Activated naive CD4-positive, alpha-beta T cell (primary cell): ENCODE data around the gene NAA10.

Source experiments
- DNase-seq, 4 experiments: peaks; one replicate each; lab custom pipeline; 2025; lab: John Stamatoyannopoulos, UW

NAA10 gene

GRCh38 chrX:153908219-153908860, 26.5 kb downstream of the NAA10 start:
- DNase-seq = no peak

- DNase-seq = no peak
Observed at GRCh38 chrX:153907456-153907855, 27.4 kb downstream of the NAA10 start.

- no peak for DNase-seq
Observed at GRCh38 chrX:153906126-153906917, 28.5 kb downstream of the NAA10 start.

- no peak for DNase-seq
Observed at GRCh38 chrX:153905481-153906095, 29.2 kb downstream of the NAA10 start.

- no peak for DNase-seq
Observed at GRCh38 chrX:153903991-153904957, 30.6 kb downstream of the NAA10 start, which contains the start of gene AVPR2. TSS of gene AVPR2 (plus strand) at chrX:153904673. CDS start at chrX:153905146, 473 bp downstream.

- no peak for DNase-seq
Observed at GRCh38 chrX:153903238-153903980, 31.4 kb downstream of the NAA10 start.

GRCh38 chrX:153902385-153902784, 32.5 kb downstream of the NAA10 start:
- DNase-seq = no peak

- no peak for DNase-seq
Observed at GRCh38 chrX:153901753-153902140, 33.1 kb downstream of the NAA10 start.

GRCh38 chrX:153900831-153901752, 33.7 kb downstream of the NAA10 start:
- peak in 2 of 4 experiments; percentile 18 to 33 for DNase-seq

- DNase-seq = no peak
Observed at GRCh38 chrX:153897899-153898298, 36.9 kb downstream of the NAA10 start.

GRCh38 chrX:153889123-153889522, 45.7 kb downstream of the NAA10 start:
- DNase-seq = no peak

- DNase-seq = no peak
Observed at GRCh38 chrX:153888344-153888743, 46.5 kb downstream of the NAA10 start.

- DNase-seq = no peak
Observed at GRCh38 chrX:153887385-153887784, 47.5 kb downstream of the NAA10 start.

GRCh38 chrX:153886915-153887314, 47.9 kb downstream of the NAA10 start:
- DNase-seq = no peak

GRCh38 chrX:153885968-153886903, 48.6 kb downstream of the NAA10 start, which contains the start of gene L1CAM:
TSS of gene L1CAM (minus strand) at chrX:153886173. CDS start at chrX:153875836, 10,337 bp downstream.
- peak in 1 of 4 experiments; percentile 50 for DNase-seq

GRCh38 chrX:153885208-153885787, 49.5 kb downstream of the NAA10 start:
- no peak for DNase-seq

- no peak for DNase-seq
Observed at GRCh38 chrX:153884590-153884989, 50.2 kb downstream of the NAA10 start.

GRCh38 chrX:153884136-153884535, 50.7 kb downstream of the NAA10 start:
- DNase-seq = no peak
